ENCODE data around the gene HOXA4.

HOXA4 gene

DNA sequence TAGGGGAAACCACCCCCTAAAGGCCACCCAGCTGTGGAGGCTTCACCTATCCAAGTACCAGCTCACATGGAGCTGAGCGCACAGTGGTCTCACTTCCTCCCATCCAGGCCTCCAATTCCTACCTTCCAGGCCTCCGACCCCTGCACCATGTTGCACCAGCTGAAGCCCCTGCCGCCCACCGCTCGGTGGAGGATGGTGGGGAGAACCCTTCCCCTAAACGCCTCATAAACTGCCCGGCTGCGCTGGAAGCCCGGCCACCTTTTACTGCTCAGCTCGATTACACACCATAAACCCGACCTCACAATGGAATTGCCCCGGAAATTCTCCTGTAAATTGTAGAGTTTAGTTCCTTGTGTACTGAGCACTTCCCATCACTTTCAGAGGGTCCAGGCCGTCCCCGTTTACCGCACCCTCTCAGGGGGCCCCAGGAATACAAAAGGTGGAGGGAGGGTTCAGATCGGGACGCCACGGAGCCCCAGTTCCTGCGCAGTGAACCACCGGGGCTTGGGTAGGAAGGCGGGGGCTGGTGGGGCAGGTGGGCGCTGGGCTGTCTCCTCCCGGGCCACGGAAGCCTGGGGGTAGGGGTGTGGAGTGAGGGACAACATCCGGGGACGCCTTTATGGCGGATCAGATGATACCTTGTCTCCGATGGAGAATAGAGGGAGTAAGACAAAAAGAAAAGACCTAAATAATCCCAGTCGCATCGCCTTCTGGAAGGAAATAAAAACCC is 27.3 kb upstream of the HOXA4 start:
- DNase-seq, result no peak

DNA sequence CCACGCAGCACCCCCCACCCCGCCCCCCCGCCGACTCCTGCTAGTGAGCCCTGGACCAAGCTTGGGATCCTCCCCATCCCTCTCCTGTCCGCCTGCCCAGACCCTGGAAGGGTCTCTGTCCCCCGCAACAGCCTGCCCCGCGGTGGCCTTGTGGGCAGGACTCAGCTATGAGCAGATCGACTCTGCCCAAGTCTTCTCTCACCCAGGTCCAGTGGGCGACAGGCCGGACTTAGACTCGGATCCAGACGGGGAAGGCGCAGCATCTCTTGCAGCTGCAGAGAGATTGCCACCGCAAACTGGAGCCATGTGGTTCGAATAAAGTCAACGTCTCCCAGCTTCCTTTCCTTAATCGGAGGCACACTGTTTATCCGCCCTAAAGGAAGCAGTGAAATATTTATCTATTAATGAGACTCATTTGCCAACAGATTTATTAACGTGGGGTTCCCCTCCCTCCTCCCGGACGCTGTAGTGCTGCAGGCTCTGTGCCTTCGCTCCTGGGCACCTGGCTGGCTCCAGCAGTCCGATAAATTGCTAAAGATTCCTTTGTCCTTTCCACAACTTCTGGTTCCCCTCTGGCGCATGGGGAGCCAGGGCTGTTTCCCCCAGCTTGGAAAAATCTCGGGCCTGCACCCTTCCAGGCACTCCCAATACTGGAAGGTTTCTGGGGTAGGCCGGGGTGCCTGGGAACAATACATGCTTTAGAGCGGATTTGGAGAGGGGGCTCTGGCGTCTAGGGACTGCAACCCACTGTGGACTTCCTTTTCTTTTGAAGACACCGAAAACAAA is 26.6 kb upstream of the HOXA4 start:
- no peak for DNase-seq

DNA sequence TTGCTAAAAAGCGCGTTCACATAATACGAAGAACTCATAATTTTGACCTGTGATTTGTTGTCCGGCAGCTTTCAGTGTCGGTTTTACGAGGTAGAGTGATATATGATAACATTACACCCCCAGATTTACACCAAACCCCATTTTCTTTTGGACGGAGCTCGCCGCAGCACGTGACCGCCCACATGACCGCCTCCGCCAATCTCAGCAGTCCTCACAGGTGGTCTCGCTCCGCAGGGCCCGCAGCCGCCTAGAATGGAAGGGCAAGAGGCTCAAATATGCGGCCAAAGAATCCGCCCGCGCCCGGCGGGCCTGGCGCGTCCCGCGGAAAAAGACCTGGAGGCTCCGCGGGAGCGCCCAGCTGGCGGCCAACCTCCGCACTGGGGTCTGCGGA is 25.9 kb upstream of the HOXA4 start, which contains the start of gene HOXA7:
Gene HOXA7, minus strand, starts transcription at position 168 of the 391 bp plus-strand sequence. Its CDS starts 130 bp downstream, at position 38.
- DNase-seq, result no peak

DNA sequence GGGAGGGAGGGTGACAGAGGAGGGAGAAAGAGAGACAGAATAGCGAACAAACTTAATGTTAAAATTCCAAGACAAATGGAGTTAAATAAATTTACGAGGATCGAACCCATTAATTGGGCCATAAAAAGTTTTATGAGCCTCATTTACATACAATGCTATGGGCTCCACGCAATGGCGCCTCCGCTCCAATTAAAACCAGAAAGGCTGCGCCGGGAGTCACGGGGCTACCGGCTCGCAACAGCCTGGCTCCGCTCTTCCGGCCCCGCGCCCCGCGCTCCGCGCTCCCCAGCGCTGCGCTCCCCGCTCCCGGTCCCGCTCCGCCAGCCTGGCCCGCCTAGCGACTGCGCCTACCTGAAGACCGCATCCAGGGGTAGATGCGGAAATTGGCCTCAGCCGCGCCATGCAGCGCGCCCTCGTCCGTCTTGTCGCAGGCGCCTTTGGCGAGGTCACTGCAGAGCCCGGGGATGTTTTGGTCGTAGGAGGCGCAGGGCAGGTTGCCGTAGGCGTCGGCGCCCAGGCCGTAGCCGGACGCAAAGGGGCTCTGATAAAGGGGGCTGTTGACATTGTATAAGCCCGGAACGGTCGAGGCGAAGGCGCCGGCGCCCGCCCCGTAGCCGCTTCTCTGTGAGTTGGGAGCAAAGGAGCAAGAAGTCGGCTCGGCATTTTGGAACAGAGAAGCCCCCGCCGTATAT is 25.4 kb upstream of the HOXA4 start:
- no peak for DNase-seq

DNA sequence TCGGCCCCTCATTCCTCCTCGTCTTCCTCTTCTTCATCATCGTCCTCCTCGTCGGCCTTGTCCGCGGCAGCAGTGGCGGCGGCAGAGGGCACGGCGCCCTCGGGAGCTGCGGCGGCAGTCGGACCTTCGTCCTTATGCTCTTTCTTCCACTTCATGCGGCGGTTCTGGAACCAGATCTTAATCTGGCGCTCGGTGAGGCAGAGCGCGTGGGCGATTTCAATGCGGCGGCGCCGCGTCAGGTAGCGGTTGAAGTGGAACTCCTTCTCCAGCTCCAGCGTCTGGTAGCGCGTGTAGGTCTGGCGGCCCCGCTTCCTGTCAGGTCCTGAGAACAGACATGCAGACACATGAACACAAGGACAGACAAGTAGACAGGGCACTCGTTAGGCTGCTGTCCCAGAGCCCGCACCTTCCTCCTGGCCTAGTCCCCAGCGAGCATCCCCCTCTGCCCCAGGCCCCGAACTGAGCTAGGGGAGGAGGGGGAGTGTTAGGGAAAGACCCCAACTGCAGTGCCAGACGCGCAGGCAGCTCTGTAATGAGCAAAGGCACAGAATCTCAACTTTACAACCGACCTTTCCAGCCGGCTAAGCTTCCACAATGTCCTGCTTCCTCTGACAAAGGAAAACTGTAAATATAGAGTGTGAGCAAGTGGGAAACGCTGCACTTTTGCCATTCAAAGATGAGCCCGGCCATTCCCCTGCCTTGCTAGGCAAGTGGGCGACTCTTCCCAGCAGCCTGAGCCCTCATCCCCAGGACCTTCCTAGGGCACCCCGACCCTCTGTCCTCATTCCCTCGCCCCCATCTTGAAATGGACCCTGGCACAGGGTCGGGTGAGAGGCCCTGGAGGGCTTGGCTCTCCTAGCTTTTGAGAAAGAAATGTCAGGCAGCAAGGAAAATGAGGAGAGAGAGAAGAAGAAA is 24.6 kb upstream of the HOXA4 start:
- DNase-seq, result no peak

DNA sequence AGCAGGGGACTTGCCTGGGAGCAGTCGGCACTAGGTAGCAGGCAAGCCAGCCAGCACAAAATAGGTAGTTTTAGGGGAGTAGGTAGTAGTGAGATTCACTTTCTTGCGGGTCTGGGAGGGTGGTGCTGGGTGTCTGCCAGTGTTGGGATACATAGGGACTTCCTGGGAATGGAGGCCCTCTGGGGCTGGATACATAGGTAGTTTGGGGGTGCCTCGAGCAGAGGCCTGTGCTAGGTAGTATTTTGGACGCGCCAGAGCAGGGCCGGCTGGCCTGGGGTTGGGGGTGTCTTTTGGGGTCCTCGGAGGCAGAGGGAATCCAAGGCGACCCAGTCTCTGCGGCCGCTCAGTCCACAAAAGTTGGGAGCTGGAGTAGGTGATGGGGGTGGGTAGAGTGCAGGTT is 23.8 kb upstream of the HOXA4 start:
- no peak for DNase-seq

DNA sequence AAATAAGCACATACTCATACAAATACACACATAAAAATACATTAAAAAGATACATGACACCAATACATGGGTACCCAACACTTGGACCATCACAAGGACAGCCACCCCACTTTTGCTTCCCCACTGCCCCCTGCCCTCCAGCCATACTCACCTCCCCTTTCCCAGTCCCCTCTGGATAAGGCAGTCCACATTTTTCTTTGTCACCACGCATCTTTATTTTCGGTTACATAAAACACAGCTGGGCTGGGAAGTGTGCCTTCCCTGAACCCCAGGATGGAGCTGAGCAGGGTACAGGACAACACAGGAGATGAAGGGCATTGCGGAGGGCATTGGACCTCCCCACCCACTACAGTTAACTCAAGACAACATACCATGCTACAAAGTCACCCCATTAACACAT is 23.0 kb upstream of the HOXA4 start:
- no peak for DNase-seq

DNA sequence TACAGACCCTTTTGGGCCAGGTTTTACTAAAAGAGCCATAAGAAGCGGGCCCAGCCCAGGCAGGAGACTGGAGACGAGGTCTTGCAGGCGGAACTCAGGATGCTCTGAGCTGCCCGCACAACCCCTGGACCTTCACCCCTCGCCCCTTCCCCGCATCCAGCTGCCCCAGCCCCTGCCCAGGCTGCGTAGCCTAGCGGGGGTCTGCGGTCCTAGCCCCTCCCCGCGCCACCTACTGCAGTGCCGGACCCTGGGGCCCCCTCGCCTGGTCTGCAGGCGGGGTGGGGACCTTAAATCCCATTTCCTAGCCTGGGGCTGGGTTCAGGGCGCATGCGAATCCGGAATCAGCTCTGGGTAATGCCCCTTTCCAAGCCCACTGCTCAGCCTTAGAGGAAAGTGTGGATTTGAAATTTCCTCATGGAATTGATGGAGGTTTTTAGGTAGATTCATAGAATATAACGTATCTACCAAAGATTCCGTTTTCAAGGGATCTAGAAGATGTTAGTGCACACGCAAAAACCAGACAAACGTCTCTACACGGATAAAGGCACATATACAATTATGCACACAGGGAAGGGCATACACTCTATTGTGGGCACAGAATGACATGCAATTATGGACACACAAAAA is 22.4 kb upstream of the HOXA4 start:
- DNase-seq, result no peak

DNA sequence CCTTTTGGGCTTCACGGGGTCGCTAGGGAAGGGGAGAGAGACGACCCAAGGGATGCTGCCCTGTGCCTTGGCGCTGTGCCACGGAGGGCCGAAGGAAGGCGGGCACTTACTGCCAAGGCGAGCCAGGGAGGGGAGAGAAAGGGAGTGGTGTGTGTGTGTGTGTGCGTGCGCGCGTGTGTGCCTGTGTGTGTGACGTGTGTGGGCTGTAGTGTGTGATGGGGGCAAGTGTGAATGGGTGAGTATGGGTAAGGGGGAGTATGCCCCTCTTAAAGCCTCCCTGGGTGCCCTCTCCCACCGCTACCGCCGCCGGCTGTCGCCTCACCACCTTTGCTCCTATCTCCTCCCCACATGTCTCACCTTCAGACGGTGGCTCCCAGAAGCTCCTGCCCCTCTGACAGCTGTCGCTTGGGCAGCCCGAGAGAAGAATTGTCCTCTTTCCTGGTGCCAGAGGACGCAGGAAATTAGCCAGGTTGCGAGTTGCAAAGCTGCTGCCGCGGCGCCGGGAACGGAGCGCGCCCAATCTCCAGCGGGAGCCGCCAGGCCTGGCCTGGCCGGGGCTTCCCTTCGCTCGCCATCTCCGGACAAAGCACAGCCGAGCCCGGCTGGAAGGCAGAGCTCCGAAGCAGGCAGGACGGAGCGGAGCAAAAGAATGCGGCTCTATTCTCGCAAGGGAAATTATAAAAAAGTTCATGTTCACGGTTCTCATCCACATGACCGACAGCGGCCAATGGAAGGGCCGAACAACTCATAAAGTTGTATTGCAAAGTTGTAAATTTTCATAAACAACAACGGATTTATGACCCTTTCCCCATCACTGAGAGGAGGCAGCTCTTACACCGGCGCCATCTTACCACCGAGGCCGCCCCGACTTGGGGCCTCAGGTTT is 21.6 kb upstream of the HOXA4 start, which contains the start of gene HOXA3:
Gene HOXA3, minus strand, starts transcription at position 653 of the 885 bp plus-strand sequence. CDS start 41,943 bp downstream, outside the sequence.
- no peak for DNase-seq

DNA sequence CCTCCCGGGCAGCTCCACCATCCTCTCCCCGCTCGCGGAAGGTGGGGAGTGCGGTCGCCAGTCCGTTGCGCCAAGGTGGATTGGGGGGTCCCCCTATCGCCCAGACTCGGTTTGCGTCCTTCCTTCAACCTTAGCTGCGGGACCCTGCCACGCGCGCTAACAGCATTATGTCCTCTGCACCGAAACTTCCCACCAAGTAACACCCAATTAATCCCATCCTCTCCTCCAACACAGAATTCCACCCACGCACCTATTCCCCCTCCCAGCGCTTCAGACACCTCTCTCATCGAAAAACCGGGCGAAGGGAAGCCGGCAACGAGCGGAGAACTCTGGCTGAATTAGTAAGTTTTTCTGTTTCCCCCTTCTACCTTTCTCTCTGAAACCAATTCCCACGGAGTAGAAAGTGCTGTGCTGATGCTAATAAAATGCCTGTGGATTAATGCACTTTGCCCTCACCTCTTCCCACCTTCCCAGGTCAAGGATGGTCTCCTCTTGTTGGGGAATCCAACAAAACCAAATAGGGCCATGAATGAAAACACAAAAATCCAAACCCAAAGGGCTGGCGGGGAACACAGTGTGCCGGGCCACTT is 20.9 kb upstream of the HOXA4 start:
- DNase-seq, result no peak

DNA sequence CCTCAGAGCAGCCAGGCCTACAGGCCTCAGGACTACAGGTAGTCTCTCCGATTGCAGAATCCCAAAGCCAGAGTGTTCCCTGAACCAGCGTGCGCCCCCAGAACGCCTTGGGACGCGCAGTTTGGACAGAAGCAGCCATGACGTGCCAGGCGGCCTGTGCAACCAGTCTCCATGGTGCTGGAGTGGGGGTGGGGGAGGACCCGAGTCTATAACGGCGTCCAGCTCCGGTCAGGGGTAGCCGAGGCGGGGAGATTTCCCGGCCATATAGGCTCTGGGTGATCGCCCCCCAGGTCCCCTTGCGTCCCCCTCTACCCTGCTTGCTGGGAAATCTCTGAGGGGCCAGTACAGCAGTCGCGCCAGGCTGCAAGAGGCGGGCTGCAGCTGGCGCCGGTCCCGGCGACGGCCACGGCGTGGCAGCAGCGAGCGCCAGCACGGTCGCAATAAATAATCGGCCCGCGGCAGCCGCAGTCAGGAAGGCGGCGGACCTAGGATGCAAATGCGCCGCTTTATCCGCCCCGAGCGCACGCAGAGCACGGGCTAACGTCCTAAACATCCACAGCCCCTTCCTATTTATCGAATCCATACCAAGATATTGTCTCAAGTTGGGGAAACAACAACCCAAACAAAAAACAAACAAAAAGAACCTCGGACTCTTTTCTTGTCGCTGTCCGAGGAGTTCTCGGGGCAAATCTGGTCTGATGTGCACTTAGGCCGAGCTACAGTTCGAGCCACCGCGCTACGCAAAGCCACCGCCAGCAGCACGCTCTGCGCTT is 20.2 kb upstream of the HOXA4 start:
- DNase-seq, result peak; percentile 5

DNA sequence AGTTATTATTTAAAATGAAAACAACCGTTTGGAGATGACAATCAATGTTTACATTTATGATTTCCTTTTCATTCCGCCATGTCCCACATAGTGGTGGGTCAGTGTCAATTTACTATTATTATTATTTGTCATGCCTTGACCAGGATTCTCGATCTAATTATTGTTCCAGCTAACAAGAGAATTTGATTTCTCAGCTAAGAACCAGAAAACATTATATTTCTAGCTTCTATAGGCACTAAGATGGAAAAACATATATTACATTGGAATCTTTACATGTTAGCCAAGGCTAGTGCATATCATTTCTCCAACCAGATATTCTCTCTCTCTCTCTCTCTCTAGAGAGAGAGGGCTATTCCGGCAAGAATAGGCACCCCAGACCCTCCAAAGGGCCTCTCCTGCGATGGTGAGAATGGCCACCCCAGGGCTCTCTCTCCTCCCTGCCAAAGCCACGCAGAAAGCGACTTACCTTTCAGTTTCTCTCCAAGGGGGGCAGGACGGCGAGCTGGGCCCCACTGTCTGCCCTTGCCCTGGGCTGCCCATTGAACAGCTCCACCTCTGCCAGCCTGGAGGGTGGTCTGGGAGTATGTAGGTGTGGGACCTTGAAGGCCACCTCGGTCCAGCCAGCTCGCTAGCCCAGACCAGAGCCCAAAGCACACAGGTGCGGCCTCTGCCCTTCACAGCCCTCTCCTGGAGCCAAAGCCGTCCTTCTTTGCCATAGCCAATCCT is 19.4 kb upstream of the HOXA4 start:
- DNase-seq, result no peak

DNA sequence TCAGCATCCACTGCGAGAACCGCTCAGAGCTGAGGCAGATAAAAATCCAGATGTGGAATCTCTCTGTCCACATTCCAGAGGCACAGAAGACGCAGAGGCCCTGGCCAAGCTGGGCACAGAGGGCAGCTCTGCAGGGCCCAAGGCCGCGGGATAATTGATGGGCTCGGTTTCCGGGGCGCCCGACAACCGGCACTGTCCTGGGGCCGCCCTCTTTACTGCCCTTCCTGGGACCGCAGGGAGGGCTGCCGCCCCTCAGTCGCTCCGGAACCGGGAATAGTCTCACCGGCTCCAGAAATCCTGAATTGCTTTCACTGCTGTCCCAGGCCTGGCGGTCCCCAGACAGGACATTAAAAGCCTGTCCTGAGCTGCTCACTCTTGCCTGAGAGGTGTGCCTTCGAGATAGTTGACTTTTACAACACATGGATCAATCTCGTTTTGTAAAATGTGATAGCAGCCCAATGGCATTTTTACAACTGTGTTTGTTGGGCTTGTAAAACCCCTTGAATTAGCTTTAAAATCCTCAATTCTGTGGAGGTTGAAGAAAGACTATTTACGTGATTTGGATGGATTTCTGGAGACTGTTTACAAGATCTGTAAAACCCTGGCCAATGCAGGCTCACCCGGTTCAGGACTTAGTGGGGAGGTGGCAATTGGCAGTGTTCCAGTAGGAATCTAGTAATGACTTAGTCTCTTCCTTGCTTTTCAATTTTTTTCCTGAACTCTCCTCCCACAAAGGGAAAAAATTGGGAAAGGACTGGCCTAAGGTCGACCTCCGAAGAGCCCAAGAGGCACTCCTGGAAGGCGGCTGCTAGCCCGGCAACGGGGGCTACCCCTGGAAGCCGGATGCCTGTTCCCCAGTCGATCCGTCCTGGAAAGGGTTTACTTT is 18.4 kb upstream of the HOXA4 start:
- DNase-seq, result no peak

DNA sequence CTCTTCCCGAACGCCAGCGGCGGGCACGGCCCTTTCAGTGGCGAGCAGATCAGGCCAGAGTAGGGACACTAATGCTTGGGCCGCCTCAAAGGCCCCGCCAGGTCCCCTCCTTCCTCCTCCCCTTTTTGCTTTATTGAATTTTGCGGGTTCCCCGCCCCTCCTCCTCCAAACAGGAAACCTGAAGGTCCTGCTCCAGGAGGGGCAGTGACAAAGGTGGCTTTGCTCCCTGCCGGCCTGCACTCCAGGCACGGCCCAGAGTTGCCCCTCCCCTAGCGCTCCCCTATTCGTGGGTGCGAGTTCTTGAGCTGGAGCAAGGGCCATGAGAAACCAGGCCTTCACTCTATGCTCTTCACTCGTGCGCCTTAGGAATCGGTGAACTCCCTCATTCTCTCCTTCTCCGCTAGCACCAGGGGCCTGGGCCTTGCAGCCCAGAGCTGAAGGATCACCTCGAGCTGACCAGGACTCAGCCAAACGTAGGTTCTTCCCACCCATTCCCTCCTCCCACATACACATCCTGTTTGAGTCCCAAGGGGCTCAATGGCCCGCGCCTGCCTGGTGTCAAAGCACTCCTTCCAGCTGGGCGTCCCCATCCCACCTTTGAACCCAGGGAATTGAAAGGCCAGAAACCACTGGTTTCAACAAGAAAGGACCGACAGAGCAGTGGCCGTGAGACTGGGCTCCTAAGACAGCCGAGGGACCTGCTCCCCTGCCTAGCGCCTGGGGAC is 17.6 kb upstream of the HOXA4 start:
- DNase-seq, result no peak

DNA sequence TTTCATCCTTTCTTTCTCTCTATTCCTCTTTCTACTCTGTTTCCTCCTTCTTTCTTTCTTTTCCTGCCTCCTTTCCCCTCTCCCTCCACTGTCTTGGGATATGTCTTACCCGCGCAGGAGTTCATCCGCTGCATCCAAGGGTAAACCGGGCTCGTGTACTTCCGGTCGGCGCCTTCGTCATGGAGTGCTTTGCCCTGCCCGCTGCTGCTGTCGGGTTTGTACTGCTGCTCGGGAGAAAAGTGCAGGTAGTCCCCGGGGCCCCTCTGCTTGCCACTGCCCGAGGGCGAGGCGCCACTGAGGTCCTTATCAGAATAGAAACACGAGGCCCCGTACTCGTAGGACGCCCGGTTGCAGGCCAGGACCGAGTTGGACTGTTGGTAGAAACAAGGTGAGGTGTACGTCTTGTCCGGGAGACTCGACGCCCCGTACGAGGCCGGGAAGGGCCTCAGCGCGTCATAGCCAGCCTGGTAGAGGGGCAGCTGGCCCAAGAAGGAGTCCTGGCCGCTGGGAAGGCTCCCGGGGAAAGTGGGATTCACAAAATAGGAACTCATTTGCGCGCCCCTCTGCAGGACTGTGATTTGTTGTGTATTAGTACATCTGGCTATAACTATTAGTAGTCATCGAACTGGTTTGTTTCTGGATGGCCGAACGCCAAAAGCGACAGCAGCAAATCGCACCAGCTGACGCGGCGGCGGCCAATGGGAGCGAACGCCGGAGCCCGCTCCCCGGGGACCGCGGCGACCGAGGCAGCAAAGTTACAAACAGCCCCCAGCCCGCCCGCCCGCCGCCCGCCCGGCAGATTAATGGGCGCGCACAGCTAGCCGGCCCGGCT is 16.9 kb upstream of the HOXA4 start, which contains the start of gene HOXA6:
Gene HOXA6, minus strand, starts transcription at position 576 of the 832 bp plus-strand sequence. Its CDS starts 25 bp downstream, at position 551.
- no peak for DNase-seq
